K562 (cell line): ENCODE data around the gene ARID3A. TPM values are rescaled to one million over a fixed set of nuclear protein-coding genes. Genes with fewer than 3 reads are reported as not detected.

Experiments used
- CAMTA2 ChIP-seq: fragments of 250-450 bp; sonication (Bioruptor Pico); conservative IDR thresholded peaks from 2 replicates; pipeline ENCODE4 v1.5.1; 2022
- CREB3L1 ChIP-seq: fragments of 450-650 bp; IDR thresholded peaks from 2 replicates; pipeline ENCODE4 v1.6.1; 2014; ENCODE audit warnings: low read depth, mild to moderate bottlenecking, moderate library complexity, borderline replicate concordance
- HDAC1 ChIP-seq, 2 experiments: fragments of 450-650 bp; IDR thresholded peaks; 2 replicates each; pipeline ENCODE4 v1.6.1; 2016 to 2017; ENCODE audit warnings: inconsistent platforms in 1 of 2, mild to moderate bottlenecking in 1 of 2, moderate library complexity in 1 of 2
- HDAC8 ChIP-seq: fragments of 450-650 bp; IDR thresholded peaks from 2 replicates; pipeline ENCODE4 v1.6.1; 2016; ENCODE audit warnings: mild to moderate bottlenecking, missing genetic modification characterization, moderate library complexity, missing compliant biosample characterization
- HMGXB4 ChIP-seq: sonication (generic); formaldehyde crosslinking; IDR thresholded peaks from 2 replicates; pipeline ENCODE4 v1.8.1; 2023; ENCODE audit warnings: mild to moderate bottlenecking, missing genetic modification reagents
- MYNN ChIP-seq, 2 experiments: sonication (generic); formaldehyde crosslinking in 1 of 2; IDR thresholded peaks; 2 replicates each; pipeline versions ENCODE4 v1.5.0 to v1.6.1; 2016 to 2020; ENCODE audit warnings: antibody characterized with exemption in 1 of 2, missing genetic modification reagents in 1 of 2
- NCOR1 ChIP-seq: fragments of 450-650 bp; IDR thresholded peaks from 2 replicates; pipeline ENCODE4 v1.6.1; 2016; ENCODE audit warnings: mild to moderate bottlenecking, moderate library complexity
- PHTF2 ChIP-seq: fragments of 250-450 bp; sonication (Bioruptor Pico); IDR thresholded peaks from 2 replicates; pipeline ENCODE4 v1.5.0; 2021; ENCODE audit warnings: mild to moderate bottlenecking
- RCOR1 ChIP-seq, 2 experiments: IDR thresholded peaks; 2 replicates each; pipeline ENCODE4 v1.6.1; 2012; ENCODE audit warnings: low read depth in 2 of 2, low read length in 2 of 2, borderline replicate concordance in 1 of 2, improper control_type of control experiment in 1 of 2
- SIRT6 ChIP-seq: IDR thresholded peaks from one replicate; pipeline ENCODE4 v1.6.1; 2012; ENCODE audit warnings: low read depth, mild to moderate bottlenecking, control low read depth, inconsistent platforms, low read length, moderate library complexity
- SIX5 ChIP-seq, 2 experiments: IDR thresholded peaks; 2 replicates each; pipeline ENCODE4 v1.6.1; 2011; ENCODE audit warnings: low read length in 2 of 2, borderline replicate concordance in 1 of 2, low read depth in 1 of 2, mild to moderate bottlenecking in 1 of 2, moderate library complexity in 1 of 2; ENCODE audit not compliant: insufficient read depth in 1 of 2
- ZHX1 ChIP-seq: fragments of 150-350 bp; conservative IDR thresholded peaks from 2 replicates; pipeline ENCODE4 v1.6.1; 2014; ENCODE audit warnings: low read length
- ZNF639 ChIP-seq, 2 experiments: fragments of 200-800 bp in 1 of 2; sonication (Bioruptor generic) in 1 of 2; sonication (generic) in 1 of 2; formaldehyde crosslinking in 1 of 2; IDR thresholded peaks in 1 of 2; conservative IDR thresholded peaks in 1 of 2; 2 replicates each; pipeline versions ENCODE4 v1.5.0 to v1.6.1; 2016 to 2020; ENCODE audit warnings: missing compliant biosample characterization in 1 of 2, missing genetic modification characterization in 1 of 2, missing genetic modification reagents in 1 of 2
- ZNF76 ChIP-seq: fragments of 250-450 bp; sonication (Bioruptor Pico); IDR thresholded peaks from 2 replicates; pipeline ENCODE4 v1.4.0; 2020; ENCODE audit warnings: mild to moderate bottlenecking, moderate library complexity, borderline replicate concordance
- polyA plus RNA-seq, 8 experiments: library from polyadenylated mRNA; depleted of rRNA in 4 of 8; stranded (reverse) in 5 of 8; unstranded in 3 of 8; fragments of >200 nt; fragmentation: Nextera tagmentation in 2 of 8; fragmentation: Illumina TruSeq in 1 of 8; extraction: Ambion mirVana in 2 of 8; extraction: Trizol in 1 of 8; gene quantifications; 2 replicates each; pipeline versions ENCODE4 v1.2.1 to v1.2.3, GENCODE V29; 2011 to 2014; ENCODE audit warnings: inconsistent platforms in 1 of 8, missing spikeins in 1 of 8
- total RNA-seq, 7 experiments: library from RNA; depleted of rRNA in 6 of 7; stranded (reverse); fragments of >200 nt in 6 of 7; fragmentation: Illumina TruSeq in 2 of 7; extraction: Trizol in 2 of 7; gene quantifications; 2 replicates each; pipeline versions ENCODE4 v1.2.1 to v1.2.3, GENCODE V29; 2011 to 2021; ENCODE audit warnings: low replicate concordance in 1 of 7

The ARID3A gene
- total and polyA plus RNA-seq, 9 of the 15 experiments (the other 6 are each of a cell fraction or from before 2014, with no cell fraction given) = 1.4 to 118 (median 31.2) TPM

- TF ChIP-seq ZHX1 (0 out of 2 replicates have a peak, but pooled peaks have one; percentile 59), ZNF76 (CRISPR knock-in tag) (no peak), HDAC8 (tag) (peak; percentile 38; the same call in 1 of the 2 replicates), NCOR1 (0 out of 2 replicates have a peak, but pooled peaks have one; percentile 5), MYNN (IDR thresholded peaks at IDR 0.05) (no peak), MYNN (CRISPR knock-in tag; IDR thresholded peaks at IDR 0.05) (no peak), CREB3L1 (peak; percentile 53; the same call in 1 of the 2 replicates), CAMTA2 (0 out of 2 replicates have a peak, but pooled peaks have one; percentile 86), SIX5 (IDR thresholded peaks at IDR 0.05; ENCODE audit: borderline replicate concordance in 1 of 2, insufficient read depth in 1 of 2, low read depth in 1 of 2, low read length in 2 of 2) (no peak), HDAC1 (IDR thresholded peaks at IDR 0.05) (peak; percentile 36 to 67; a peak in 2 of 4 replicates), ZNF639 (CRISPR knock-in tag; conservative IDR thresholded peaks at IDR 0.05 in 1 of 2, IDR thresholded peaks at IDR 0.05 in 1 of 2) (no peak), HMGXB4 (CRISPR knock-in tag) (no peak; the same call in 1 of the 2 replicates), RCOR1 (IDR thresholded peaks at IDR 0.05; ENCODE audit: borderline replicate concordance in 1 of 2, low read depth in 2 of 2, low read length in 2 of 2) (peak in 1 of 2 experiments; percentile 77; a peak in 2 of 4 replicates), SIRT6 (no peak), PHTF2 (CRISPR knock-in tag) (no peak)
Measured at GRCh38 chr19:917323-918151, 8.3 kb upstream of the ARID3A start, which contains the start of gene KISS1R (continued).
